ENCODE data around the gene KIF25. TPM values are rescaled to one million over a fixed set of nuclear protein-coding genes. Genes with fewer than 3 reads are reported as not detected.
"Not testable (repeated sequence)": the region's sequence is repeated elsewhere in the genome, so short reads cannot be mapped to it uniquely, and the experiment has no call there.

Gene KIF25
- total RNA-seq, 1 donor from 2014 or later = not detected

DNA sequence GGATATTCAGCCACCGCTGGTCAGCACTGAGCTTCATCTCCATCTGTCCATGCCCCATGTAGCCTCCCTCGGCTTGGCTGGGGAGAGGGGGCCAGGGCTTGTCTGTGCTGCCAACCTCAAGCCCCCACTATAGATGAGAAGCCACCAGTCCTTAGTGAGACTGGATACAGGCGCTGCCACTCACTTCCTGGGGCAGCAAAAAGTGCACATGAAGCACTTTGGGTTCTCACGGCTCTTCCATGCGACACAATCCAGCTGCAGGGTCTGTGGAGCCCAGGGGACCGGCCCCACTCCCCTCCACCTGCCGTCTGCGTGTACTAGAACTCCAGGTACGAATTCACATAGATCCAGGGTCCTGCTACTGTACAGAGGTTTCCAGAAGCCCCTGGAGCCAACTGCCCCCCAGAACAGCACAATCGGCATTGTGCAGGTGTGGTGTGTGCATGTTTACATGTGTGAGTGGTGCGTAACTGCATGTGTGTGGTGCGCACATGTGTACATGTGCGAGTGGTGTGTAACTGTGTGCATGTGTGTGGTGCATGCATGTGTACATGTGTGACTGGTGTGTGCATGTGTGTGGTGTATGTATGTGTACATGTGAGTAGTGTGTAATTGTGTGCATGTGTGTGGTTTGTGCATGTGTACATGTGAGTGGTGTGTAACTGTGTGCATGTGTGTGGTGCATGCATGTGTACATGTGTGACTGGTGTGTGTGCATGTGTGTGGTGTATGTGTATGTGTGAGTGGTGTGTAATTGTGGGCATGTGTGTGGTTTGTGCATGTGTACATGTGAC, 76.7 kb downstream of the KIF25 start:
- DNase-seq = no peak

GRCh38 chr6:168075216-168075615, 77.7 kb downstream of the KIF25 start:
- DNase-seq = no peak

GRCh38 chr6:168075787-168076202, 78.3 kb downstream of the KIF25 start:
- DNase-seq = no peak

- DNase-seq = not testable (repeated sequence)
Observed at GRCh38 chr6:168077401-168077800, 79.9 kb downstream of the KIF25 start.

DNA sequence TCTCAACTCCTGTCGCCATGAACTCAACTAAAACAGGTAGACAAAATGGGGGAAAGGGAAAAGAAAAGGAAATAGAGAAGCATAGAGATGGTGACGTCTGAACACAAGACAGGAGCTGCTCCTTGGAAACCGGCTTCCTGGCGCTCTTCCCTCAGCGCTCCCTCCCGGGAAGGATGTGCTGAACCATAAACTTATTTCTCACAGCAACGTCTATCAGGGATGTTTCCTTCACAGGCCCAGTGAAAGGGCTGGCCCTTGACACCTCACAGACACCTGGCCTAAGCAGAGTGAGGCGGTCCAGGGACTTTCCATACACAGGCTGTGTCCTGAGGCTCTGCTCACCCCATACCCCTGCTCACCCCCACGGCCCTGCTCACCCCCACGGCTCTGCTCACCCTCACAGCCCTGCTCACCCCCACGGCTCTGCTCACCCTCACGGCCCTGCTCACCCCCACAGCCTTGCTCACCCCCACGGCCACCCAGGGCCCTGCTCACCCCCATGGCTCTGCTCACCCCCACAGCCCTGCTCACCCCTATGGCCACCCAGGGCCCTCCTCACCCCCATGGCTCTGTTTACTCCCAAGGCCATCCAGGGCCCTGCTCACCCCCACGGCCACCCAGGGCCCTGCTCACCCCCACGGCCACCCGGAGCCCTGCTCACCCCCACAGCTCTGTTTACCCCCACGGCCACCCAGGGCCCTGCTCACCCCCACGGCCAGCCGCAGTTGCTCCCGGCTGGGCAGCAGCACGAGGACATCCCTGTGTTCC, 80.9 kb downstream of the KIF25 start:
- no peak for DNase-seq

GRCh38 chr6:168078943-168079405, 81.5 kb downstream of the KIF25 start, which contains the start of gene FRMD1:
Gene FRMD1, minus strand, starts transcription at chr6:168079212. Its CDS starts 118 bp downstream, at chr6:168079094.
- DNase-seq = no peak

GRCh38 chr6:168080393-168081077, 83.1 kb downstream of the KIF25 start:
- DNase-seq = no peak

DNA sequence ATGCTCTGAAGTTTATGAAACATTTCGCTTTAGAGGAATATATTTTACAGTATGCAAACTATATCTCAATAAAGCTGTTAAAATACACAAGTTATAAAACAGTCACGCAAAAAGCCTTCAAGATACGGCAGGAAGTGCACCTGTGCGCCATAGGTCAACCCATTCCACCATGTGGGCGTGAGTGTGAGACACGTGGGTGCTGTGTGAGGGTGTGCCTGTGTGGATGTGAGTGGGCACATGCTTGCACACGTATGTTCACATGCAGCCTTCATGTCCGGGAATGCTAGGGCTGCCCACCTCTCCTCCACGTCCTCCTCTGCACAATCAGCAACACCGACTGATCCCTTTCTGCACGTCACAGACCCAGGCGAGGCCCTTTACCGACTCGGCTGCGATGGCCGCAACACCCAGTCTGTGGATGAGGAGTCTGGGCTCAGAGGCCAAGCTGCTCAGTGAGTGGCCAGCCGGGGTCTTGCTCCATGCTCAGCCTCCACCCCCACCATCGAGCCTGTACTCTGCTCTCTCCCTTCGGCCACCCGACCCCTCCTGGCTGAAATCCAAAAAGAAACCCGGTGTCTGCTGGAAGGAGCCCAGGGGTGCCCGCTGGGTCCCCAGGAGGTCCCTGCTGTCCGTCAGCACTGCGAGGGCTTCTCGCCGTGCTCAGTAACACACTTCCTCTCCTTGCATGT, 84.5 kb downstream of the KIF25 start:
- DNase-seq = no peak

DNA sequence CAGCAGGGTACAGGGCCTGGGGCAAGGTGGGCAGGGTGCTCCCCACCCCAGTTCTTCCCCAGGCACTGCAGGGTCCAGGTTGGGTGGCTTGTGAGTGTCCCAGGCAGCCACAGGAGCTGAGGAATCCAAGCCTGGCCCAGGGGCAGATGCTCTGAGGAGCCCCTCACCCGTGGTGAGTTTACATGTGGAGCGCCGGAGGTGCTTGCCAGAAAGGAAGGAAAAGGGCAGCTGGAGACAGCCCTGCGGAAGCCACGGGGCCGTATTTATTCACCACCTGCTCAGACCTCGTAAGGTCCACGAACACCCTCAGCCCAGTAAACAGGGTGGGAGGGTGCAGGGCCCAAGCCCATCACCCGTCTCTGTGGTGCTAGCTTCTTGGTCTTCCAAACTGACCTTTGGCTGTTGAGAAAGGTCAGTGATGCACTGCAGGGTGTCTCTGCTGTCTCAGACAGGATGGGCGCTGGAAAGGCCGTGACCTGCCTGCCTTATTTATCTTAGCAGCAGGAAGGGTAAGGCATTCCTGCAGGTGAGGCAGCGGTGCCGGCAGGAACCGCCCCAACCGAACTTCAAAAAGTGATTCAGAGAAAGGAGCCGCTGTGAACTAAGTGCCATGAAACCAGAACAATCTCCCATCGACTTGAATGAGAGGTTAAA, 85.5 kb downstream of the KIF25 start:
- peak; percentile 10 for DNase-seq

DNA sequence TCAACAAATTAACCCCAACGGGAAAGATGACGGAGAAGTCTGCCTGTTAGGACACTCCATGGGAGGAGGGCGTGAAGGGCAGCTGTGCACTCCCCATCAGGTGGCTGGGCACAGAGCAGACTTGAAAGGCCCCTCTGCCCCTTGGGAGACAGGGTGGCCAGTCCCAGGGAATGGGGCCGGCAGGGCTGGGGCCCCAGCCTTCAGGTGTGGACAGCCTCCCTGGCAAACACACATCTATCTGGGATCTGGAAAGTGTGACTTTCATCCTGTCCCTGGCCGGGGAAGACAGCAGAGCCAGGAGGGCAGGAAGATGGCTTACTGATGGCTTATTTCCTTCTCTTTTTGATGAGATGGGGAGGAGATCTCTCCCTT, 86.0 kb downstream of the KIF25 start:
- DNase-seq = no peak

- no peak for DNase-seq
Observed at GRCh38 chr6:168084465-168085160, 87.1 kb downstream of the KIF25 start.

- no peak for DNase-seq
Observed at GRCh38 chr6:168086066-168086465, 88.6 kb downstream of the KIF25 start.

DNA sequence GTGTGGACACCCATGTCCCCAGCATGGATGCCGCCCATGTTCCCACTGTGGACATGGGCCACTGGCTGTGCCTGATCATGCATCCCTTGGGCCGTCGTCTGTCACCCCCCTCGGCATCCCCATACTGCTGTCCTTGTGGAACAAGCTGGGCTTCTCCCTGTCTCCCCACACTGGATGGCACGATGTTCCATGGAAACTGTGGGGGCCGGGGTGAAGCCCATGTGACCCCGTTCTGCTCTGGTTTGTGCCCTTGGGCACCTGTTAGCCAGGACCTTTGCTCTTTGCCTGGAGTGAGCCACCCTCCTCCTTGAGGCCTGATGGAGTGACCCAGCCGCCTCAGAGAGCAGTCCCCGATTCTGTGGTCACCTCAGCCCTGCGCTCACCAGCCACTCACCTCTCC, 89.1 kb downstream of the KIF25 start:
- no peak for DNase-seq

- DNase-seq = no peak
Observed at GRCh38 chr6:168087436-168088160, 90.1 kb downstream of the KIF25 start.

GRCh38 chr6:168088161-168089053, 90.9 kb downstream of the KIF25 start:
- DNase-seq = no peak

DNA sequence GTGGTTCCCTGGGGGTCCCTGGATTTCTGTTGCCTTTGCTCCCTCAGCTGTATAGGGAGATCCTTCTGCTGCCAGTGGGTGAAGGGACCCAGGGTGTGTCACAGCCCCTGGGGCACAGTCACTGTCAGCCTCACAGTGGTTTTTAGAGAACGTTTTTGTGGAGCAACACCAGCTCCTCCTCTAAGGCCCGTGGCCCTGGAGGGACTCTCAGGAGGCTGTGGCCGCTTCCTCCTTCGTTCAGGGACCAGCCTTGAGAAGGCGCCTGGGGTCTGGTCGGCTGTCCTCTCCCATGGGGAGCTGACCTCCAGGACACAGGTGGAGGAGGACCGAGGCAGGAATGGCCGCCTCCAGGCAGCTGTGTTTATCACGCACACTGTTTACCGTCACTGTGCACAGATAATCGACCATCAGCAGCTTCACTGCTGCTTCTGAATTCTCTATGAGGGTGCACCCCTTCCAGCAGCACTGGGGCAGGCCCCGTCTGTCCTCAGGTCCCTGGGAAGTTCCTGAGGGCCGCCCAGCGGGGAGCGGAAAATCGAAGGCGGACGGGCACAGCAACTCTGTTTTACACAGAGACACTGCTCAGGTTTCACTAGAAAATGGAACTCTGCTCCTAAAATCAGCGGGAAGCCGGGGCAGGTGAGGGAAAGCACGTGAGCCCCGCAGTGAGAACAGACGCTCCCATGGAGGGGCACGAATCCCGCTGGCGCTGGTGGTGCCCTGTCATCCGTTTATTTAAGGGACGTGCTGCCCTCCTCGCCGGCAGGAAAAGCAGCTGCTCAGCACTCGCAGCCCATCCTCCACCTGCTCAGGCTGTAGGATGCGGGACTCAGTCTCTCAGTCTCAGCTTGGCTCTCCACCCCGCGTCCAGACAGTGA, 92.0 kb downstream of the KIF25 start:
- DNase-seq = no peak

- no peak for DNase-seq
Observed at GRCh38 chr6:168090064-168090690, 92.7 kb downstream of the KIF25 start.

GRCh38 chr6:168090706-168091105, 93.2 kb downstream of the KIF25 start:
- no peak for DNase-seq
